HG03175 (cell line): ENCODE measurements around the gene CDH13.

ENCODE experiments used
- ATAC-seq: cut with Tn5 transposase; IDR thresholded peaks from one replicate; pipeline ENCODE4 v1.9.1; 2021; ENCODE audit warnings: mild to moderate bottlenecking, moderate library complexity; ENCODE audit not compliant: unreplicated experiment

CDH13 gene

DNA sequence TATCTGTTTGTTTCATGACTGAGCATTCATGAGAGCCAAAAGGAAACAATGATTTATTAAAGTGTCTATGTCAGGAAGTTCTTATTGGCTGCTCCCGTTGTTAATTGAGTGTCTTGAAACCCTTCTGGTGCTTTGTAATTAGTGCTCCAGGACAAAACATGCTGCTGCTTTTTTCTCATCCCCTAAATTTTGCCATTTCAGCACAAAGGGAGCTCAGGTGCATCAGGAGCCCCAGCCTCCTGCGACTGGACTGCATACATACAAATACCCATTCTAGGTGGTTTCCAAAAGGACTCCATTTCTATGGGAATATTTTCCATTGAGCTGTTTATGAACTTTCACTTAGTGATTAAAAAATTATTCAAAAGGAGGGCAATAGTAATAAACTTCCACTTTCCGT is 354.0 kb downstream of the CDH13 start:
- no peak for ATAC-seq

DNA sequence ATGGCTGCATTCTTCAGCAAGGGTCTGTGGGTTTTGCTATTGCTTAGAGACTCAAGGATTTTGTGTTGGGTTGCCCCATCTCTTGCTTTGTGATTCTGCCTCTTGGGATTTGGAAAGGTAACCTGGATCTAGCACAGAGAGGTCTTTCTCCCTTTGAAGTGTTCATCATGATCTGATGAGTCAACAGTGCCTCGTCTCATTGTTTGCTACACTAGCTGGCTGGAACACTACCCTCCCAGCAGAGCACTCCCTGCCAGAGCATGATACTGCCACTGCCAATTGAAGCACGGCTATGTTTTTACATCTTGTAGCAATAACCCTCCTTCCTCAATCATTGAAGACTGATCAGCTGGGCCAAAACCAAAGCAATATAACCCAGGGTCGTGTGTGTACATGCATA is 361.0 kb downstream of the CDH13 start:
- no peak for ATAC-seq

DNA sequence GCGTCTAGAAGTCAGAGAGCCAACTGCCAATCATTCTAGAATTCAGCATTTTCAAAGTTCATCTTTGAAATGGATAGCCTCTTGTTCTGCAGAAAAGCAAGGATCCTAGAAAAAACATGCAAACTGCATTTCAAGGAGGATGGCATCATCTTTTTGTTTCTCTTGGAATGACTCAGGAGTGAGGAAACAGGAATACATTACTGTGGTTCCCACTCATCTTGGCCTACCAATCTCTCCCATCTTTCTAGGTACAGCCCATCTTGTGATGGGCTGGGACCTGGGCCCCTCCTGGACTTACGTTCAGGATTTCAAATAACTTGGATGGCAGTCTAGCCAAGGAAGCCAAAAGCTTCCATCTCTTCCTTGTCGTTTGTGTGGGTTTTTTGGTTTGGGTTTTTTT is 363.4 kb downstream of the CDH13 start:
- ATAC-seq, result no peak

DNA sequence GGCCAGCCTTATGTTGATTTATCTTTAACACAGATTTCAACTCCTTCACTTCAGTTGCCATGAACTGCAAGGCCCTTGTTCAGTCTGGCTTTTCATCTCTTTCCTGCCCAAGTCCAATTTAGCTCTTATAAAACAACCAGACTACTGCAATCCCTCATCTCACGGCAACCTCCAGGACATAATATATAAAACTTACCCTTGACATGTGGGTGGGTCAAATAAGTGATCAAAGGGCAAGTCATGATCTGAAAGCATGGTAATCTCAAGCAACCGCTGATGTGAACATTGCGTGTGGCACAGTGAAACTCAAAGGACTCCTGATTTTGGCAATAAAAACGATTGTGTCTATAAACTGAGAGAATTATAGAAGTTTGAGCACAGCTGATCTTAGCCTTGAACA is 364.6 kb downstream of the CDH13 start:
- ATAC-seq, result no peak

DNA sequence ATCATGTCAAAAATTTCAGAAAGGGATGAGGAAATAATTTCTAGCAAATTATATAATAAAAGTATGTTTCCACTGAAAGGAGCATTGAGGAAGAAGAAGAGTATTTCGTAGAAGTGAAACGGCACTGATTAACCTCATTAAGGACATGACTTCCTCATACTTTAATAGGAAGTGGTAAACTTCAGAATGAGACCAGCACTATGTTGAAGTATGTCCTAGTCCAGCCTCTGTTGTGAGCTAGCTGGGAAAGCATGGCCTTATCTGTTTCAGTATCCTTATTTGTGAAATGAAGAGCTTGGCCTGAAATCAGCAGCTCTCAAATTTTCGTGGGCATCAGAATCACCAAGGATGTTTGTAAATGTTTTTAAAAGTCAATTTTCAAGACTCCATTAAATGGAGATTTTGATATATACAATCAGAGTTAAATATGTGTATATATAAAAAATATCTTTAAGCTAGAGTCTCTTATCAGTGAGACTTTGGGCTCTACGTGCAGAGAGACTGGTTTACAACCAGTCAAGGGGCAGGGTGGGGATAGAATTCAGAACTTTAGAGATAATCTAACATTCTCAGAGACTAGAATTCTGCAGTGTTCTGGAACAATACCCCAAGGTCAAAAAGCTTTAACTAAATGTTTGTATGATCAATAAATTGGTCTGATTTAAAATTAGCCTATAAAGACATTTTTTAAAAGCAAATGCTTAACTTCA is 365.4 kb downstream of the CDH13 start:
- ATAC-seq, result no peak

DNA sequence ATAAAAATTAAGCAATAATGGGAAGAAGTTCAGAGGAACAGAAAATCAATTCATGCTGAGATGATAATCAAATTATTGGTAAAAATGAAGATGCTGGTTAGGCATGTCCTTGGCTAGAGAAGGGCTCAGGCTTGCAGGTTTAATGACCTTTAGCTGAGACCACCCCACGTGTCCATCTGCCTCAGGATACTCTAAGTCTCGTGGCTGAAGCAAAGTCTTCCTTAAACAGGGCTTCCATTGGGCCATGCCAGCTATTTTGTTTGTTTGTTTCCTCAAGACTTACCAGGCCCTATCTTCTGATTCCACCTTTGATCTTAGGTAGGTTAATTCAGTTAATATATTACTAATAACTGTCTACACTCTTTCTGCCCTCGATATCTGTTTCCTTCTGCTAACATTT is 366.0 kb downstream of the CDH13 start:
- no peak for ATAC-seq

DNA sequence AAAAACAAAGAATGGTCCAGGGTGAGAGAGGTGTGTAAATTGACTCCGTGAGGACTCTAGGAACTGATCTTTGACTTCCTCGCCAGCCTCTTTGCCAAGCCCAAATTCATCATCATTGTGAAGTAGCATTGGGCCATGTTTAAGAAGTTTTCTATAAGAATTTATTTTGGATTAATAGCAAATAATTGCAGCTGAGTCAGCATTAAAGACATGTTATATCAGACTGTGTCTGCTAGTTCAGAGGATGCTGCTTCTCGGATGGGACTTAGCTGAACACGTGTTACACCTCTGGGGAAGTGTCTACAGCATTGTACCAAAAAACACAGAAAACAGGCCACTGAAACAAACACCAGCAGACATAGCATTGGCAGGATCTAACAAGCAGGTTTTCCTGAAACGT is 366.6 kb downstream of the CDH13 start:
- ATAC-seq, result no peak

DNA sequence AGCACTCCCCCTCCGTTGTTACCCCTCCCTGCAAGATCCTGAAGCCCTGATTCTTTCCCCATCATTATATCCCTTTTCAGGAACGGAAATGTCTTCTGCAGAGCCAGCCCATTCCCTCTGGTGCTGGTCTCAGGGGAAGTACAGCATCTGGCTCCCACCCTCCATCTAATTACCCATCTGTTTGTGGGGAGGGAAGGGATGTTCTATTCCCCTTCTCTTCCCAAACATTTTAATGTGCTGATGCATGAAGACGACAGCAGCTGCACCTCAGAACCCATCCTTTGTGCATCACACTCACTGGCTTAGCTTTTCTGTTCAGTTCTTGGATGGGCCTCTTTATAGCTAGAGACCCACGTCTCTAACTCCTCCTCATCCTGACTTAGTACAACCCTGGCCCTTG is 367.2 kb downstream of the CDH13 start:
- ATAC-seq, result no peak

DNA sequence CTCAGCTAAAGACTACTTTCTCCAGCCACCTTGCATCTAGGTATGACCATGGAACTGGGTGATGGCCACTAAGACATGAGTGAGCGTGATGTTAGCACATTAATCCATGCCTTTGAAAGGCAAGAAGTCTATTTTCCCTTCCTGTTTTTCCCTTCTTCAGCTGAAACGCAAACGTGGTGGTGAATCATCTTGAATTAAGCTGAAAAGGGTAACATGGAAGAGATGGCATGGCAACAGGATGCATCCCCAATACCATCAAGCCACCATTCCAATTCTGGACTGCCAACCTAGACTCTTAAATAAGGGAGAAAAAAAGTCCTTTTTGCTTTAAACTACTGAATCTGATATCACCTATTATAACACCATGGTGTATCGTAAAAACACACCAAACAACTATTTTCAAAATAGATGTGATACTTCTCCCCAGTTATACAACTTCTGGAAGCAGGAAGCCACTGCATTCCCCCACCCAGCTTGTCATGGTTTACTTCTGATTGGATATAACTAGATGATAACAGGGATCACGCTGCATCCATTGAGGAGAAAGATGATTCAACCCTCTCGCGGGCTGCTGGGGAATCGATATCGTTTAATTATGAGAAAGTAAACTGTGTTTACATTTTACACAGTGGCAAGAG is 368.6 kb downstream of the CDH13 start:
- no peak for ATAC-seq

DNA sequence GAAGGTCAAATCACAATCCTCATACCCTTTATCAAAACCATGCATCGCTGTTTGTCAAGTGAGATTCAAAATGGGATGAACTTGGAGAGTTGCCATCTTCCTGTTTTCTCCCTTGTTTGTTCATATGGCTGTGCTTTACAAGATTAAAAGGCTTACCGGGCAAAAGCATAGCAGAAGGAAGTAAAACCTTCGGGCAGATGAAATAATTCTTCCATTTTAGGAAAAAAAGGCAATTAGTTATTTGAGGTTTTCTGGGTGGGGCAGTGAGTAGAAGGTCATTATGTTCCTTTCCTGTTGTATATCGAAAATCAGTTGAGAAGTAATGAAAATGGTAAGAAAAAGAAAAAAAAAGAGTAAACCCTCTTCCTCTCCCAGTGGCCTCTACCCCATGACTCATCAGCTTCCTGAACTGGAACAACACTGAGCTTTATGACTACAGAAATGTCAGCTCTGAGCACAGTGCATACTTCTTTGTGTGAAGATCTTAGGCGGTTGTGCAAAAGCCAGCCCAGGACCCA is 369.2 kb downstream of the CDH13 start:
- no peak for ATAC-seq

DNA sequence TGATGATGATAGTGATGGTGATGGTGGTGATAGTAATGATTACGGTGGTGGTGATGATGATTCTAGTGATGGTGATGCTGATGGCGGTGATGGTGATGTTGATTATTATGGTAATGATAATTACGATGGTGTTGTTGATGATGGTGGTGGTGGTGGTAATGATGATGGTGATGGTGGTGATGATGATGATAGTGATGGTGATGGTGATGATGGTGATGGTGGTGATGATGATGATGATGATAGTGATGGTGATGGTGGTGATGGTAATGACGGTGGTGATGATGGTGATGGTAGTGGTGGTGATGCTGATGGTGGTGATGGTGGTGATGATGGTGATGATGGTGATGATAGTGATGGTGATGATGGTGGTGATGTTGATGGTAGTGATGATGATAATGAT is 370.0 kb downstream of the CDH13 start:
- no peak for ATAC-seq

DNA sequence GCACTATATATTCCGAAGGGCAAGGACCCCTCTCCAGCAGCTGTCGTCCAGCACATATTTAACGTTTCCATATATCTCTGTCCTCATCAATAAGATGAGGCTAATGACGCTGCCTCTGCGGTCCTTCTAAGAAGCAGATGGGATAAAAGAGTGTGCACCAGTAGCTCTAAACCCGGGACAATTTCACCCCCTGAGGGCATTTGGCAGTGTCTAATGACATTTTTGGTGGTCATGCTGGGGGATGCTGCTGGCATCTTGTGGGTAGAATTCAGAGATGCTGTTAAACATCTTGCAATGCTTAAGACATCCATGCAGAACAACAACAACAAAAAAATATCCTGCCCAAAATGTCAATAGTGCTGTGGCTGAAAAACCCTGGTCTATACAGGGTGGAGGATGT is 372.9 kb downstream of the CDH13 start:
- ATAC-seq, result no peak

DNA sequence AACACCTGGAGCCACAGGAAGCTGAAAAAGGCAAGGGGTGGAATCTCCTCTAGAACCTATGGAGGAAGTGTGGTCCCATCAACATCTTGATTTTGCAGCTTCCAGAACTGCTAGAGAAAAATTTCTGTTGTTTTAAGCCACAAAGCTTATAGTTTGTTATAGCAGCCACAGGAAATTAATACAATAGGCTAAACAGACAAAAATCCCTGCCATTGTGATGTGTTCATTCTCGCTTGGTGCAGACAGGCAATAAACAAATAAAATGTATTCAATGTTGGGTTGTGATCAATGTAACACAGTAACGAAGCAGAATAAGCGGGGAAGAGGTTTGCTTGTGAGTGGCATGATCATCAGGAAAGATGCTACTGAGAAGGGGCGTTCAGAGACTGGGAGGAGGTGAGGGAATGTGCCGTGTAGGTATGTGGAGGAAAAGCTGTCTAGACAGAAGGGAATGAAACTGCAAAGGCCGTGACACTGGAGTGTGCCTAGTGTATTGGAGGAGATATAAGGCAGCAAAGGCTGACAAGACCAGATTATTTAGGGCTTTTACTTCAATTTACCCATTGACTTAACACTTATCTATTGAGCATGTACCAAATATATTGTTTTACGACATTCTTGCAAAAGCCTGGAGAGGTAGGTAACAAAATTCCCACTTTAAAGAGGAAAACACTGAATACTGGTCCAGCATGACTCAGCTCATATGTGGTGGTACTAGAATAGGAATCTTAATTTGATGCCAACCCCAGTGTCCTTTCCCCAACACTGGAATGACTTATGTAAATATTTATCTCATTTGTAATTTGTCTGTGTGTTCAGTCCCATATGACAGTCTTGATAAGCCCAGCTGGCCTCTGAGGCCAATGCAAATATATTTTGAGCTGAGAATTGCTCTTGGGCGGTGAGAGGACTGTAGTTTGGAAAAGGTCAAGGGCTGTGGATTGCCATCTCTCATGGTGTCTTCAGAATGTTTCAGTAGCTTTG is 375.9 kb downstream of the CDH13 start:
- no peak for ATAC-seq

DNA sequence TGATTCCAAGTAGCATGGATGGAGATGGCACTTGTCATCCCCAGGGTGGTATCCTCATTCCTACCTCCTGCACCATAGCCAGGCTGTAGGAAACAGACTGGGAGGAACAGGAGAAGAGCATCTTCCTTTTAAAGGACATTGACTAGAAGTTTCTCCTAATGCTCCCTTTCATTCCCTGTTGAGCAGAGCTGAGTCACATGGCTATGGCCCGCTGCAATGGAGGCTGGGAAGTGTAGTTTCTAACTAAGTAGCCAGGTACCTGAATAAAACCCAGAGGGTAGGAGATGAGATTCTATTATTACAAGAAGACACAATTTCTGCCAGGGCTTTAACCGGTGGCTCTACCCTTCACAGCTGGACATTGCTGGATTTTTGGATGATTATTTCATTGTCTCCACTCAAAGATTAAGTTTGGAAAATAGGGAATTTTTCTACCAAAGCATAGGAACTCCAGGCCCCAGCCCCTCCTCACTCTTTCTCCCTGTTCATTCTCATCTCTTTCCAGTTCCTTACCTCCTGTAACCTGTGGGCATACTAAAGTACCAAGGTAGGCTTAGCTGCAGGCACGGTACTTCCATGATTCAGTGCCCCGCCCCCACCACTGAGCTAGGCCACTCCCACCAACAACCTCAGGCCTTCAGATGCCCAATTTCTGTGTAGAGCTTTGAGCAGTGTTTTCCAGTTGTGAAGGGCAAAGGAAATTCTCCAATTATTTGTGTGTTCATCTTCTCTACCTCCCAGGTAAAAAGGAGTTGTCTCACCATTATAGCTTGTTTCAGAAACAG is 378.3 kb downstream of the CDH13 start:
- ATAC-seq, result no peak

DNA sequence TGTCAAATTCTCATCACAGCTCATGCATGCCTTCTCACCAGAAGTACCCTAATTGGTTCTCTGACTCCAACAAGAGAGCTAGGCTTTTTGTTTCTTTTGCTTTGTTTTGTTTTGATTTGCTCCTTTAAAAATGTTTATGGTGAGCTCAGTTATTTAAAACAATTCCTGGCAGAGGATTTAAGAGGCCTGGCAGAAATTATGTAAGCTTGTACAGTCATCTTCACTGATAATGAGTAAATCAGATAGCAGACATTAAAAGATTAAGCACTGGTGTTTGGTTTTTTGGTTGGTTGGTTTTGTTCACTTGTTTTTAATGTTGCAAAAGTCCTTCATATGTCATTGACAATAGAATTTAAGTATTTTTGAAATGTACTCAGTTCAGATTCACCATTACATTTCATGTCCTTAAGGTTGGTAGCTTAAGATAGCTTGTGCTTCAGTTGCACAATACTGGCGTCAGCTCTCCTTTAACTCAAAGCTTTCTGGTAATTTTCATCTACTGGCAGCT is 378.9 kb downstream of the CDH13 start:
- ATAC-seq, result no peak

DNA sequence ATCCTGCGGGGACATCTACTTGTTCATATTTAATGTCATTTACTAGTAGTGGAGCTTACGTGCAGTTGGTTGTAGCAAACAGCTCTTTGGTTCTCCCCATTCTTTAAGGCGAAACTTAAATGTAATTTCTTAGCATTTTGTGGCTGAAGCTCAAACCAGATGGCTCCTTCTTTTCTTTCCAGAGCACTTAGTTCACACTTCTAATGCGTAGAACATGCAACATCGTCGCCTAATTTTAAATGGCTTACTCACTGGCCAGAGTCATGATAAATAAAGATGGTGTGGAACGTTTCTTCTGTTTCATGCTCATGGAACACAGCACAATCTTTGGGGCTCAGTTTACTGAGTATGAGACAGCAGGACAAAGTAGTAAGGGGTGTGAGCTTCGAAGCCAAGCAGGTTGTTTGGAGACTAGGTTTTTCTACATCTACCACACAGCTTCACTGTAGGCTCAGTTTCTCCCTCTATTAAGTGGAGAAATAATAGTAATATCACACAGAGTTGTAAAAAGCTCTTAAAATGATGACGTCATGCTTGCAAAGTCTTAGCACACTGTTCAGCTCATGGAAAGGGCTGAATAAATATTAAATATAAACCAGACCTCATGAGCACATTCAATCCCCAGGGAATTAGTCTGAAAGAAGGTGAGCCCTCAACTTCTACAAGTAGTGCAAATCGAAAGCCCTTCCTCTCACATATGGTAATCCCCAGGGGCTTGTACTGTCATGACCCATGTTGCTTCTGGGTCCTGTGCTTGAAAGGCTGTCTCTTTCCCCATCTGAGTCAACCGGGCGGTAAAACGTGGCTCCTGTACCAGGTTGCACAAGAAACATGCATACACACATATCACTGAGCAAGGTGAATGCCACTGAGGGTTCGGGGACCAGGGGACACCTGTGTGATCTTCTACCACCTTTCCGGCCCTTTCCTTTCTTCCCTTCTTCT is 384.3 kb downstream of the CDH13 start:
- no peak for ATAC-seq

DNA sequence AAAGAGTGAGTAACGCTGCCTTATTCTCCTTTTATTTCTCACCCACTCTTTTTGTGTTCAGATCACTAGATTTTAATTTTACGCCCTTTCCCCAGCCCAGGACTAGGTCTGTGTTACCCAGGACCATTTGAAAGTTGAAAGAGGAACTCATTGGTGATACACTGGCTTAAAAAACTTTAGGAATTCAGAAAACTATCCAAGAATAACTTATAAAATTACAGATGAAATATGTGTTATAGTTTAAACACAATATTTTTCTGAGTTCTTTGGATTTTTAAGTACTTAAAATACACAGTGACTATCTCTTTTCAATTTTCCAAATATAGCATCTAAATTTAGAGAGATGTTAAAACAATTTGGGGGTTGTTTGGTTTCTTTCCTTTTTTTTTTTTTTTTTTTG is 385.2 kb downstream of the CDH13 start:
- no peak for ATAC-seq

DNA sequence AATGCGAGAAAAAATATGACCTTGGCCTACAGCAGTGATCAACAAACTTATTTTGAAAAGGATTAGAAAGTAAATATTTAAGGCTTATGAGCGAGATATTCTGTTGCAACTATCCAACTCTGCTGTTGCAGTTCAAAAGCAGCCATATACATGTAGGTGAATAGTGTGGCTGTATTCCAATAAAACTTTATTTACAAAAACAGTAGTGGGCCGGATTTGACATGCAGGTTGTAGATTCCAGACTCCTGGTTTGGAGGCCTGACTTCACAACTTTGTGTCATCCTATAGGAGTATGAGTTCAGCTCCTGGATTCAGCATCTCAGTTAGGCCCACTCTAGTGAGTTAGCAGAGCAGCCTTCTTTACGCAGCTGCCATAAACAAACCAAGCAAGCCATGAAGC is 386.3 kb downstream of the CDH13 start:
- ATAC-seq, result no peak

DNA sequence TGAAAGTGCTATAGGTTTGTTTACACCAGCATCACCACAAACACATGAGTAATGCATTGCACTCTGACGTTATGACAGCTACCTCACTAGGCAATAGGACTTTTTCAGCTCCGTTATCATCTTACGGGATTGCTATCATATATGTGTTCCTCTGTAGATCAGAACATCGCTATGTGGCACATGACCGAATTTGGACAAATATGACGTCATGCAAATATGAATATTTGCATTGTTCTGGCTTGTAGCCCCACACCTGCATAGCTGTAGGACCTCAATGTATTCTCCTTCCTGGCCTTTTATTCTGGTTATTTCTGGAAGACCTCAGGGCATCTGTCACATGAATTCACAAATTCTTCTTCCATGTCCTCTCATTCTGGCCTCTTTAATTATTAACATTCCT is 393.2 kb downstream of the CDH13 start:
- no peak for ATAC-seq
